GM12872 (cell line): Measurements from ENCODE around the gene SRC.
A peak's percentile ranks its signal among the peaks of the same experiment; 100 is the strongest.

Experiments used
- TF ChIP-seq, protein P1 (sequence below): IDR thresholded peaks from 3 replicates; pipeline ENCODE4 v1.5.1; 2011; ENCODE audit warnings: low read depth, mild to moderate bottlenecking, low read length, moderate library complexity; ENCODE audit not compliant: insufficient read depth

Gene SRC

DNA sequence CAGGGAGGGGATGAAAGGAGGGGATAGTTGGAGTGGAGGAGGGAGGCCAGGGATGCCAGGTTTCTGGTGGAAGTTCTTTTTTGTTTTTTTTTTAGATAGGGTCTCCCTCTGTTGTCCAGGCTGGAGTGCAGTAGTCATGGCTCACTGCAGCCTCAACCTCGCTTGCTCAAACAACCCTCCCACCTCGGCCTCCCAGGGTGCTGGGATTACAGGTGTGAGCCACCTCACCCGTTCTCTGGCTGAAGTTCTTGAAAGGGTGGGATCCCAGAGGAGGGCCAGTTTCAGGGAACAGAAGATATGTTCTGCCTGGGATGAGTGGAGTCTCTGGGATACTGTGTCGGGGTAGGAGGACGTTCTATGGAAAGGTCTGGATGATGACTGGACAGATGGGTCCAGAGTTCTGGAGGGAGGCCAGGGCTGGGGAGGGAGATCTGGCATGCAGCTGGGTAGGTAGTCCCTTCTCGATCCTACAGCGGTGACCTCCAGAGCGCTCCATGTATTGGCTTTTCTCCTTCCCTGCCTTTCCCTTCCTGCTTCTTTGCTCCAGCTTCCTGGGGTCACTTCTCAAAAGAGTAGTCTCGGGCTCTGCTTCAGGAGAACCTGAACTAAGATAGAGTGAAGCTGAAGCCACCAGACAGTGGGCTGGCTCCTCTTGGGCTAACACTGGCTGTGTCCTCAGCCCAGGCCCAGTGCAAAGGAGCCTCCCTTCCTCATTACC, 12.7 kb upstream of the SRC start:
- TF ChIP-seq, protein P1, sequence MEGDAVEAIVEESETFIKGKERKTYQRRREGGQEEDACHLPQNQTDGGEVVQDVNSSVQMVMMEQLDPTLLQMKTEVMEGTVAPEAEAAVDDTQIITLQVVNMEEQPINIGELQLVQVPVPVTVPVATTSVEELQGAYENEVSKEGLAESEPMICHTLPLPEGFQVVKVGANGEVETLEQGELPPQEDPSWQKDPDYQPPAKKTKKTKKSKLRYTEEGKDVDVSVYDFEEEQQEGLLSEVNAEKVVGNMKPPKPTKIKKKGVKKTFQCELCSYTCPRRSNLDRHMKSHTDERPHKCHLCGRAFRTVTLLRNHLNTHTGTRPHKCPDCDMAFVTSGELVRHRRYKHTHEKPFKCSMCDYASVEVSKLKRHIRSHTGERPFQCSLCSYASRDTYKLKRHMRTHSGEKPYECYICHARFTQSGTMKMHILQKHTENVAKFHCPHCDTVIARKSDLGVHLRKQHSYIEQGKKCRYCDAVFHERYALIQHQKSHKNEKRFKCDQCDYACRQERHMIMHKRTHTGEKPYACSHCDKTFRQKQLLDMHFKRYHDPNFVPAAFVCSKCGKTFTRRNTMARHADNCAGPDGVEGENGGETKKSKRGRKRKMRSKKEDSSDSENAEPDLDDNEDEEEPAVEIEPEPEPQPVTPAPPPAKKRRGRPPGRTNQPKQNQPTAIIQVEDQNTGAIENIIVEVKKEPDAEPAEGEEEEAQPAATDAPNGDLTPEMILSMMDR, result no peak

DNA sequence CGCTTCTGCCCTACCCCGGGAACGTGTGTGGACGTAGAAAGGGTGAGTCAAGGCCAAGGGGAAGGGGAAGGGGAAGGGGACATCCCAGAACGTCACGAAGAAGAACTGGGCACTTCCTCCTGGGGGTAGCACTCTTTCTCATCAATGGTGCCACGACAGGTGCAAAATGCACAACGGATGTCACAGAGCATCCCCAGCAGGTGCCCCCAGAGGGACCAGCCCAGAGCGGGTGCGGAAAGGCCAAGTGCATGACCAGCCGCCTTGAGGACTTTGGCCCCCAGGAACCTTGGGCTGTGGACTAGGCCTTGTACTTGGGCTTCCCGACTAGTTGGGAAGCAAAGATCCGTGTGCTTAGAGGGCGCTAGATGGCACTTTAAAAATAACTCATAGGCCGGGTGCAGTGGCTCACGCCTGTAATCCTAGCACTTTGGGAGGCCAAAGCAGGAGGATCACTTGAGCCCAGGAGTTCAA, 12.1 kb upstream of the SRC start:
- TF ChIP-seq, protein P1, result no peak

DNA sequence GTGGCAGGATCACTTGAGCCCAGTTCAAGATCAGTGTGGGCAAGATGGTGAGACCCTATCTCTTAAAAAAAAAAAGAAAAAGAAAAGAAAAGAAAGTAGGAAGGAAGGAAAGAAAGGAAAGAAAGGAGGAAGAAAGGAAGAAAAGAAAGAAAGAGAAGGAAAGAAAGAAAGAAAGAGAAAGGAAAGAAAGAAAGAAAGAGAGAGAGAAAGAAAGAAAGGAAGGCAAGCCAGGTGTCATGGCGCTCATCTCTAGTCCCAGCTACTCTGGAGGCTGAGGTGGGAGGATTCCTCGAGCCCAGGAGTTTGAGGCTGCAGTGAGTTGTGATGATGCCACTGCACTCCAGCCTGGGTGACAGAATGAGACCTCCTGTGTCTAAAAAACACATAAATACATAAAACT, 11.5 kb upstream of the SRC start:
- TF ChIP-seq, protein P1, result no peak

DNA sequence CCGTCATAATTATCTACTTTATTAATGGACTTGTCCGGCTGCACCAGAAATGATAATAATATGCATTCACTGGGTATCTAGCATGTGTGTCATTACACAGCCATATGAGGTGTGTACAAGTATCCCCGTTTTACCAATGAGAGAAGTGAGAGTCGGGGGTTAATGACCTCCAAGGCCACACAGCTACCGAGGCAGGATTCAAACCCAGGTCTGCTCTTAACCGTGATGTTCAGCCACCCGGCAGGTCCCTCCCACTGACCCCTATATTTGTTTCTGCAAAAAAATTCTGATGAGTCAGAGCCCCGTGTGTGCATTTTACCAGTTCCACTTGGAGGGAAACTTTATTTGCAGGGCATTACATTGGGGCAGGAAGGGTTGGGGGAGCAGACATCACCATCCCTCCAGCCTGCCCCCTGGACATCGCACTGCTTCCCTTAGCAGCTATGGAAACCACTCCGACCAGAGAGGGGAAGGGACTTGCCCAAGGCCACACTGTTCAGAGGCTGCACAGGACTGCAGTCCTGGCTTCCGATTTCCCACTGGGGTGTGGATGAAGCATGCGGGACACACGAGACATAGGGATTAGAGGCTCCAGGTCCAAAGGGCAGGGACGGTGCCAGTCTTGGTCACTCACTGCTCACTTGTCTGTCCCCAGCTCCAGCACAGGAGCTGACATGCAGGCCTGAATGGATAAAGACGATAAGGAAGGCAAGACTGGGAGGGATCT, 10.1 kb upstream of the SRC start:
- TF ChIP-seq, protein P1, result no peak

DNA sequence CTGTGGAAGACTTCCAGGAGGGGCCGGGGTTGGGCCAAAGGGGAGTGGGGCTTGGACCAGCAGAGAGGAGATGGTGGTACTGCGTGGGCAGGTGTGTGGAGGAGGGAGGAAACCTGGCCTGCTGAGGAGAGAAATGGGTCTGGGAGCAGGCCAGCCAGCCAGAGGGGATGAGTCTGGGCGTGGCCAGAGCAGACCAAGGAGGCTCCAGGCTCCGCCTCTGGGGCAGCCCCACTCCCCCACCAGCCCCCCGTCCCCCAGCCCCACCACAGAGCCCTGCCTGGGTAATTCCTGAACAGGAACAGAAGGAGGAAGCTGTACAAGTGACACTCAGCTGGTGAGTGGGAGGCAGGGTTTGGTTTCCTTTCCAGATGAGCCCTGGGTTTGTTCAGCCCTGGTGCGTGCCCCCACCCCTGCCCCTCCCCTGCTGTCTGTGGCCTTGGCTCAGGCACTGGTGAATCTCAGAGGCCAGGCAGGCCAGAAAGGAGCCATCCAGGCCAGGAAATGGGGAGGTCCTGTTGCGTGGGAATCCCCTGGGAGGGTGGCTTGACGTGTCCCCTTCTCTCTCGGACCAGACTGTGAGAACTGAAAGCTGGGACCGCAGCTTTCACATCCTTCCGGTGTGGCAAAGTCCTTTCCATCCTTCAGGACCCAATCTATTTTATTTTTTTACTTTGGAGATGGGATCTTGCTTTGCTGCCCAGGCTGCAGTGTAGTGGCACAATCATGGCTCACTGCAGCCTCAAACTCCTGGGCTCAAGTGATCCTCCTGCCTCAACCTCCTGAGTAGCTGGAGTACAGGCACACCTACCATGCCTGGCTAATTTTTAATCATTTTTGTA, 9.4 kb upstream of the SRC start:
- TF ChIP-seq, protein P1, result no peak

DNA sequence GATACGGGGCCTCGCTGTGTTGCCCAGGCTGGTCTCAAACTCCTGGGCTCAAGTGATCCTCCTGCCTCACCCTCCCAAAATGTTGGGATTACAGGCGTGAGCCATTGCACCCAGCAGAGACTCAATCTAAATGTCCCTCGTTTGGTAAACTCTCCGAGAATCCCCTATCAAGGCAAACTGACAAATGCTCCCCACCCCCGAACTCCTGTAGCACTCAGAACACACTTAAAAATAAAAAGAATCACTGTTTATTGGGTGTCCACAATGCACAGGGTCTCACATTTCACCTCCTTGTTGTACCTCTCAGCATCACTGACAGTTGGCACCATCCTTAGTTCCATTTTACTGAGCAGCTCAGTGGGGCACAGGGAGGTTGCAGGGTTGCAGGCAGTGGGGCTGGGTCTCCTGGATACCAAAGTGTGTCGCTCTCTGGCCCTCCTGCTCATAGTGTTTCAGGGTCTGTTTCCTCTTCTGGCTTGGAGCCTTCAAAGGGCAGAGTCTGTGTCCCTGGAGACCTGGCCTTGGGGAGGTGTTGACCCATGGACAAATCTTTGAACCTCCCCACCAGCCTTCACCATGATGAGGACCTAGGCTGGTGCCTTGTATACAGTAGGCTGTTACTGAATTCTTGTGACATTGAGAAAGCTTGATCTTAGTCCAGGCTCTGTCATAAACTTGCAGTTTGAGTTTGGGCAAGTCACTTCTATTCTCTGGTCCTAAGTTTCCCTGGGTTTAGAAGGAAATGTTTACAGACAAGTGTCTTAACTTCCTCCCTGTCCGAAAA, 8.5 kb upstream of the SRC start:
- TF ChIP-seq, protein P1, result 0 out of 3 replicates have a peak, but pooled peaks have one; percentile 5
